Measurements from ENCODE around the gene ZNHIT2. TPM values are rescaled to one million over a fixed set of nuclear protein-coding genes. Genes with fewer than 3 reads are reported as not detected.

ZNHIT2 gene
- total RNA-seq, 4 donors from 2014 or later, result 17.3 to 38.5 (median 25.9) TPM

DNA sequence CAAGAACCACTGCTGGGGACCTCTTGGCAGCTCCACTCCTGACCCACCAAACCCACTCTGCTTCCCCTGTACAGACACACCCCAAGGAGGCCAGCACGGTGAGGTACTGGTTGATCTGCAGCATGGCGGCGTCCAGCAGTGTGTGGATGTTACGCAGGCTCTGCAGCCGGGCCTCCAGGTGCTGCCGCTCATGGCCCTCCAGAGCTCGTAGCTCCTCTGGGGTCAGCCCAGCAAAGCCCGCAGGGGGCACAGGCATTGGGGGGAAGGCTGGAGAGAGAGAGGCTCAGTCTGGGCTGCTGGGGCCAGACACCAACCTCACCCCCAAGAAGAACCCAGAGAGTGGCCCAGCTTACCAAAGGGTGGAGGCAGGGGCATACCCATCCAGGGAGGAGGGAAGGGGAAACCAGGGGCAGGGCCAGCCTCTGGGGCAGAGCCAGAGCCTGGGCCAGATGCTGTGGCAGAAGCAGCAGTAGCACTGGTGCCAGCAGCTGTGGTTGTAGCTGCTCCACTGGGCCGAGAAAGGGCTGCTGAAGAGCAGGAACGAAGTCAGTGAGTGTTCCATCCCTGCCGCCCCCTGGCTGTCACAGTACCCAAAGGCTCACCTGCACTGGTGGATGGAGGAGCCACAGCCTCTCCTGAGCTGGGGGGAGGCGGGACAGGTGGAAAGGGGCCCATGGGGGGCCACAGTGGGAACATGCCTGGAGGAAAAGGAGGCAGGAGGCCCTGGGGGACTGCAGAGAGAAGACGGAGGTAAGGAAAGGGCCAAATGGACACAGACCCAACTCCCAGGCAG, 12.3 kb upstream of the ZNHIT2 start:
- intact Hi-C loops (cut with DNase I), result loop anchor here (5.0 kb wide), 1 partner anchor 52 kb away; the partner anchor contains the start of gene CAPN1
- 90 to 92% methylated on average over 12 to 13 of the region's 13 CpGs for WGBS, 2 donors
- Histone ChIP-seq H3K27me3 (no peaks in the 10 kb centered on the region), H3K4me1 (peaks cover 7 to 11% of the 10 kb centered on the region in 2 donors), H3K9me3 (no peaks in the 10 kb centered on the region), H3K36me3 (peaks cover 77 to 81% of the 10 kb centered on the region in 2 donors), H3K27ac (no peak overlapping the region), H3K4me3 (replicated peaks in 1 of 3) (no peak overlapping the region)
- TF ChIP-seq POLR2A (IDR thresholded peaks at IDR 0.05) (no peak), CTCF (IDR thresholded peaks at IDR 0.05) (no peak)
- no peak for DNase-seq

- Histone ChIP-seq H3K4me1 (peaks cover 6 to 10% of the 10 kb centered on the region in 2 donors), H3K27ac (no peak overlapping the region), H3K4me3 (replicated peaks in 1 of 3) (no peak overlapping the region), H3K27me3 (no peaks in the 10 kb centered on the region), H3K9me3 (no peaks in the 10 kb centered on the region), H3K36me3 (peaks cover 78 to 81% of the 10 kb centered on the region in 2 donors)
- intact Hi-C loops (cut with DNase I), result no loop called here
- 82 to 92% methylated on average over 8 to 14 of the region's 15 CpGs for WGBS, 2 donors
- DNase-seq, result no peak
- TF ChIP-seq POLR2A (IDR thresholded peaks at IDR 0.05) (no peak), CTCF (IDR thresholded peaks at IDR 0.05) (no peak)
Measured at GRCh38 chr11:65128182-65129145, 11.0 kb upstream of the ZNHIT2 start.

- intact Hi-C loops (cut with DNase I), result no loop called here
- Histone ChIP-seq H3K27me3 (no peaks in the 10 kb centered on the region), H3K4me3 (replicated peaks in 1 of 3) (no peak overlapping the region), H3K9me3 (no peaks in the 10 kb centered on the region), H3K27ac (no peak overlapping the region), H3K4me1 (peaks cover 2 to 9% of the 10 kb centered on the region in 2 donors), H3K36me3 (peaks cover 76 to 78% of the 10 kb centered on the region in 2 donors)
- WGBS, 2 donors, result 79% methylated on average over 10 to 12 of the region's 12 CpGs
- no peak for DNase-seq
- no peak for TF ChIP-seq CTCF (IDR thresholded peaks at IDR 0.05)
- no peak for TF ChIP-seq POLR2A (IDR thresholded peaks at IDR 0.05)
Measured at GRCh38 chr11:65127473-65128181, 10.1 kb upstream of the ZNHIT2 start.

GRCh38 chr11:65126624-65127274, 9.2 kb upstream of the ZNHIT2 start:
- no peak overlapping the region for H3K27ac ChIP-seq
- H3K27me3 ChIP-seq, result no peaks in the 10 kb centered on the region
- no peak overlapping the region for H3K4me3 ChIP-seq (replicated peaks in 1 of 3)
- H3K36me3 ChIP-seq, result peaks cover 69 to 70% of the 10 kb centered on the region in 2 donors
- DNase-seq, result no peak
- intact Hi-C loops (cut with DNase I), result no loop called here
- 76 to 88% methylated on average over 6 of the region's 6 CpGs for WGBS, 2 donors
- H3K4me1 ChIP-seq, result peaks cover 5 to 7% of the 10 kb centered on the region in 2 donors
- no peak for TF ChIP-seq POLR2A (IDR thresholded peaks at IDR 0.05)
- TF ChIP-seq CTCF (IDR thresholded peaks at IDR 0.05), result no peak
- no peaks in the 10 kb centered on the region for H3K9me3 ChIP-seq
